Cortex of kidney (tissue), 1 donor: ENCODE data around the gene CD47.

Experiments used
- DNase-seq: peaks from one replicate; lab custom pipeline; 2025; lab: John Stamatoyannopoulos, UW

CD47 gene

DNA sequence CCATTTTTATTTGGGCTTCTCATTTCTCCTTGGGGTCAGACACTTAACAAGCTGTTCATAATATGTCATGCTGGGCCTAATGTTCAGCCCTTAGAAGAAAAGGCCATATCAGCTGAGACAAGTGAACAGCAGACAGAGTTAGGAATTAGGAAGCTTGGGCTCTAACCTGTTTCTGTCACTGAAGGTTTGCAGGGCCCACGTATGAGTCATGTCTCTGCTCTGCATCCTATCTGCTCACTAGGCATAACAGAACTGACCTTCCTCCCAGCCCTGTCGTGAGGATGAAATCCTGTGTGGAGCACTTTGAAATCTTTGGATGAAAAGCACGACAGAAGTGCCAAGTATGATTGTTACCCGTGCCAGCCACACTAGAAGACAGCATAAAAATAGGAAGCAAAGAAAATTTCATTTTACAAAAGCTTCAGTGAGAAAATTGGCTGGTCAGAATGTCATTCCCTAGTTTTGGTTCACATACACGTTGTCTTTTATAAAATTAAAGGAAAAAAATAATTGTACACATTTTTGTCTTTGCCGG is 26.5 kb upstream of the CD47 start:
- DNase-seq, result no peak

- DNase-seq, result no peak
Measured at GRCh38 chr3:108114423-108115065, 23.7 kb upstream of the CD47 start.

DNA sequence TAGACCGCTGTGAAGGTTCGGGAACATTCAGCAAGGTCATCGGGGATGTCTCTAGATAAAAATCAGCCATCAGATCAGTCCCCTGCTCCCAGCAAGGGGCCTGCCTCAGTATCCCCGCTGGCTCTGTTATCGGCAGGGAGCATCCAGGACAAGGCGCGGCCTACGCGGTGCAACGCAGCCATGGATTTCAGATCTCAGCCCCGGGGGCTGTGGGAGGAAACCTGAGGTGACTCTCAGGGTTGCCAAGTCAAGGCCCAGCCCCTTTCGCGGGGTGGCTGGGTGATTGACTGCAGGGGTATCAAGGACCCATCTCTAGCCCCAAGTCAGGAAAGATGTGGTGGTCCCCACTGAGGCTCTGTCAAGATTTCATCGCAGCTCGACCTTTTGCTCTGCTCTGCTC is 23.1 kb upstream of the CD47 start:
- DNase-seq, result no peak

DNA sequence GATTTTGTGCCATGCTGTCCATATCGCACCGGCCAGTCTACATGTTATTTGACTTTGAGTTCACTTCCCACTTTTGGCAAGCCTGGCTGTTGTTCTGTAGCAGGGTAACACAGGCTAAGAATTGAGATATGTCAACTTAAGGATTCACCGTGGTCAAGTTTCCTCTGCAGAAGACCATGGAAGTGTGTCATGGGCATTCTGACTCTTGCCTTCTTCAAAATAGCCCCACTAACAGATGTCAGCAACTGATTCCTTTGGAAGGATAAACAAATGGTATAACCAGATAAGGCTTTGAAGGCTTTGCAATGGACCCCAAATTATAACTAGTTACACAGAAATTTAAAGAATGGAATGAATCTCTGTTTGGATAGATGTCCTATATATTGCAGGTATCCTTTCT is 20.1 kb upstream of the CD47 start:
- no peak for DNase-seq

- no peak for DNase-seq
Measured at GRCh38 chr3:108108416-108108815, 17.6 kb upstream of the CD47 start.

DNA sequence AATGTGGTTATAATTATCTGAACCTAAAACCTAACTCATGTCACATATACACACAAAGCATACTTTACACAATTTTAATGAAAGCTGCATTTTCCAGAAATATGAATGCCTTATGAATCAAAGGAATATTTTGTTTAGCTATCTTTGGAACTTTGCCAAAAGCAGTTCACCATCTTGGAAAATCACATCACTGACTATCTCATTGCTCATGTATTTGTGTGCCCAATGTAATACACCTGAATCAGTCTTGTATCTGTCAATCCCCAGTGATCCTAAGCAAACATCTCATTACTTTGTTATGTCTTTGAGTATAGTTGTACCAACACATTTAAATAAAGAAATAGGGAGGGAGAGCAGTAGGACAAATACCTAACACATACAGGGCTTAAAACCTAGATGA is 15.6 kb upstream of the CD47 start:
- DNase-seq, result no peak

DNA sequence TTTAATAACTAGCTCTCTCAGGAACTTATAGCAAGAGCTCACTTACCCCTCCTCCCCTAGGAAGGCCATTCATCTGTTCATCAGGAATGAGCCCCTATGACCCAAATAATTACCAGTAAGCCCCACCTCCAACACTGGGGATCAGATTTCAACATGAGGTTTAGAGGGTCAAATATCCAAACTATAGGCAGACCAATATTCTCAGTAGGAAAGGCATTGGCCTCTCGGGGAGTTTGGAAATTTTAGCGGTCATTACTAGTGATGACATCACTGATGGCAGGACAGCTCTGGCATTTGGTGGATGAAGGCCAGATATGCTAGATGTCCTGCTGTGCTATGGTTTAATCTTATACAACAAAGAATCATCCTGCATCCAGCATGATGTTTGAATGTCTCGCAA is 15.2 kb upstream of the CD47 start:
- no peak for DNase-seq

DNA sequence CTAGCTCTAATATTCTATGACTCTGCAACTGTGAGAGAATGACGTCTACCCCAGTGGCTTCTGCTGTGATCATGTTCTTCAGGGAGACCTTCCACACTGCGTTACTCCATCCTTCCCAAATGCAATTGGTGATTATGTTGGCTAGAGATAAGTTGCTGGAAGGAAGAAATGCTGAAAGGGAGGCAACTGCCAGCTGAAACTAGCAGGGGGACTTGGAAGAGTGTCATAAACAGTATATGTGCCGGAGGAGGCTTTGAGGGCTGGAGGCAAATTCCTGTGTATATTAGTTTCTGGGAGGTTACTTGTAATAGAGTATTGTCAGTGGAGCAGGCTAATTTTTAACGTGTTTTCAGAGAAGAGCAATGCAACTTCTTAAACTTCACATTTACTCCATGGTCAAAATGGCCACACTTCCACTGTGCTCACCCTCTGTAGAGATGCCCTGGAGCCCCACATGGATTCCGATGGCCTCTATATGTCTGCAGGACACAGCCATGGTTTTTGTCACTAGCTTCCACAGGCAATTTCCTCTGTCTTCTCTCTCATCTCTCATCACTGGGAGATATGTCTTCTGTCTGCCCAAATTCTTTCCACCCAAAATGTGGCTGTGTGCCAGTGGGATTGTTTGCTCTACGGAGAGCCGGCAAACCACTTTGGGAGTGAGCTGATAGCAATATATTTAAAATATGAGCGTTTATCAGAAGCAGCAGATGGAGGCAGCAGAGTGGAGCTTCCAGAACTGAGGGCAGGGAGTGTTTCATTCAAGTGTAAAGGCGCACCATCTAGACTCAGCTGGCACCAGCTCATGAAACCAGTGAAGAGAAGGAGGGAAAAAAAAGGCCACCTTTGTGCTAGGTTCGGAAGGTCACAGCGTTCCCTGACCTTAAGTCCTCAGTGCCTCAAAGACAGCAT is 13.3 kb upstream of the CD47 start:
- DNase-seq, result no peak

DNA sequence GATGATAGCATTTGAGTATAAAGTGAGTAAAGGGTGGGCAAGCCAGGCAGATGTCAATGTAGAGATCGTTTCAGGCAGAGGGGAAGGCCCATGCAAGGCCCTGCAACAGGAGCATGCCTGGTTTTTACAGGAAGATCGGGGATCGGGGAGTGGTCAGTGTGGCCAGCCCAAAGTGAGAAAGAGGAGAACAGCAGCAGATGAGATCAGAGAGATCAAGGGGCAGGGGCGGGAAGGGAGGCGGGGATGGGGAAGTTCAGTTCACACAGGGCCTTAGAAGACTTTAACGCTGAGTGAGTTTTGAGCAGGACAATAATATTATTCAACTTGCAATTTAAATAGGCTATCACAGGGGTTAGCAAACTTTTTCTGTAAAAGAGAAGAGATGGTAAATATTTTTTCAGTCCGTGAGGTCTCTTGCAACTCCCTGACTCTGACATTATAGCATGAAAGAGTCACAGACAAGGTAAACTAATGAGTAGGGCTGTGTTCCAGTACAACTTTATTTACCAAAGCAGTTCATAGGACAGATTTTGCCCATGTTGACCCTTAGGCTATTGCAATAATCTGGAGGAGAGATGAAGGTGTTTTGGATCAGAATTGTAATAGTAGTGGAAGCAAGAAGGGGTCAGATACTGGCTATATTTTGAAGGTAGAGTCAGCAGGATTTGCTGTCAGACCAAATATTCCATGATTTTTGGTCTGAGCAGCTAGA is 12.4 kb upstream of the CD47 start:
- DNase-seq, result no peak

- DNase-seq, result no peak
Measured at GRCh38 chr3:108102420-108103039, 11.7 kb upstream of the CD47 start.

DNA sequence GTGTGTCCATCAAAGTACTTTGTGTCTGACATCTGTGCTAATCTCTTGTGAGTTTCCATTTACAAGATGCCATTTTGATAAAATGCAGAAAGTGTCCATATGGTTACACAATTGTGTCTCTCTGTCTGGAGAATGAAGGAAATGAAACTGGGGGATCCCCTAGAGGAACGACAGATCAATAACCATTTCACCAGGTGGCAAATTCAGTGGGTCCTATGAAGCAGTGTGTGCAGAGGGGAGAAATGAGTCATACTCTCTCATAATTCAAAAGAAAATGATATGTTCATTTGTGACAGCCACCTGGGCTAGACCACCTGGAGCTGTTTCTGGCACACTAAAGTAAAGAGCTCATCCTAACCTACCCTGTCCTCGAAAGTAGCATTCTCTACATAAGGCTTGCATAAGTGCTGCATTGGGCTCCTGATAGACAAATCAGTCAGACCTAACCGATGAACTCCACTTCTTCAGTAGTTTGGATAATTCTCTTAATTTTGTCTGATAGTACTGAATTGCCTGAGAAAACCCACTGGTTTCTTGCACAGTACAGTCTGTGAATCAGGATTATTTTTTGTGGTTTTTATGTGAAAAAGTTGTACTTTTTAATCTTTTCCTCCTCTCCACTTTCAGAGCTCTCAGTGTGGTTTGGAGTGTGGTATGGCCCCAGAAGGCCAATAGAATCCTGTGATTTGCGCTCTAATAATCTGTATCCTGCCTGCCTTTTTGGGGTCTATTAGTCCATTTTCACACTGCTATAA is 10.3 kb upstream of the CD47 start:
- no peak for DNase-seq

GRCh38 chr3:108099679-108100428 is 9.0 kb upstream of the CD47 start:
- DNase-seq, result no peak

DNA sequence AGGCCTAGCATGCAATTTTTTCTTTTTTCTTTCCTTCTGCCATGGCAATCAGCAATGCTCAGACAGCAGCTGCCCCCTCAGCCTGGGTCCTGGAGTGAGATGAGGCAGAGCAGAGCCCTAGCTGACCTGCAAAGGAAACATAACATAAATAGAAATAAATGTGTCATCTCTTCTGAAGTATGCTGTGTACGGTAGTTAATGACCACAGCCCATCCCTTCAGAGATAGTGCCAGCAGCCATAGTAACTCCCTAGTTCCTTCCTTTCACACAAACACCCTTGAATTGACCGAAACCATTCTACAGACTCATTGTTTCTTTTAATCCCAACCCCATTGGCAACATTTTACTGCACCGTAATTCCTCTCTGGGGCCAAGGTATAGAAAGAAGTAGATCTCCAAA is 8.4 kb upstream of the CD47 start:
- DNase-seq, result no peak

- DNase-seq, result no peak
Measured at GRCh38 chr3:108098003-108098370, 7.2 kb upstream of the CD47 start.

DNA sequence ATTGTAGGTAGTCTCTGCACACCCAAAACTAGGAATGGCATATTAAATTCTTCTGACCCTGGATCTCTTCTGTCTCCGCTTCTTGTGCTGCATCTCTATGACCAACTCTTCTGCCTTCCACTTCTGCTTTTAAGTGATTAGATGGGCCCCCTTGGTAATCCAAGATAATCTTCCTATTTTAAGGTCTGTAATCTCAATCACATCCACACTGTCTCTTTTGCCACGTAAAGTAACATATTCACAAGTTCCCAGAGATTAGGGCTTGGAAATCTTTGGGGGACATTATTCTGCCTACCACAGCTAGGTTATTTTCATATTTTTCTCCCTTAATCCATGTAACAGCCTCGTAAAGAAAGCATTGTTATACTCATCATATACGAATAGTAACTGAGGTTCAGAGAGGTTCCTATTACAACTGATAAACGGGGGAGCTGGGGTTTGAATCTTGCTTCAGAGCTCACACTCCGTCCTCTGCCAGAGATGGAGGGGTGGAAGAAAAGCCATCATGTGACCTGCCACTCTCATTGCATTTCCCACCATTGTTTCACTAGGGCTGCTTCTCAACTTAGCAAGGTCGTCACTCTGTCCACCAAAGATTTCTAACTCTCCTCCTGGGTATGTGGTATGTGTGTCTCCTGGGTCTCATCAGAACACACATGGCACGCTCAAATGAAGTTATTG is 6.6 kb upstream of the CD47 start:
- no peak for DNase-seq

- no peak for DNase-seq
Measured at GRCh38 chr3:108096532-108097321, 5.9 kb upstream of the CD47 start.

- no peak for DNase-seq
Measured at GRCh38 chr3:108093616-108094015, 2.8 kb upstream of the CD47 start.

DNA sequence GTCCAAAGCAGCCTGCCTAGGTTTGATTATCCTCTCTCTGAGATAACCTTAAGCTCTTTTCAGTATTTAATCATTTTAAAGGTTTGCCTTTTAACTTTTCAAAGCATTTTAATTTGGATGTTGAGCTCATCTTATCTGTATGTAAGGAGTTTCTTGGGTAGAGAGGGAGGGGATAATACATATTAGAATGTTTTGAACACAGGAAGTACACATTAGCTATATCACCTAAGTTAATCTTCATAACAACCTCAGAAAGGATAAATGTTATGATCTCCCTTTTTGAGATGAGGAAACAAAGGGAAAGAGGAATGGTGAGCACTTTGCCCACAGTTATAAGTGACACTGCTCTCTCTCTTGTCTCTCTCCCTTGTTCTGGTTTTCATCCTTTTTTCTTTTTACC is 2.2 kb upstream of the CD47 start:
- DNase-seq, result no peak

DNA sequence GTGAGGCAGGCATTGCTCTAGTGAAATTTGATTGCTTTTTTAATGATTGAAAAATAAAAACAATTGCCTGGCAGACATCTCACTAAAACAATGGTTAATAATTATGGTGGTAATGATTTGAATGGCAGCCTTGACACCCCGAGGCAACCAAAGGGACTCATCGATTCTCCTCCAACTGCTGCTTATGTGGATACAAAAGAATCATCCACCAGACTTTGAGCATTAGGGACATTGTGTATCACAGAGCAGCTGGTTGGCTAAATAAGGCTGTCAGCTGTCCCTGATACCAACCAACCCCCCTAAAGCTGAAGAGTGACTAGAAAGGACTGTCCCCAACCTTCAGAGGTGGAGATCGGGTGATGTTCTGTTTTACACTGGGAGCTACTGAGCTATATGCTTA is 1.7 kb upstream of the CD47 start:
- DNase-seq, result no peak
